Testis (tissue), 3 donors: ENCODE results near the gene RASSF7. TPM values are rescaled to one million over a fixed set of nuclear protein-coding genes. Genes with fewer than 3 reads are reported as not detected.

Experiments
- DNase-seq: peaks from one replicate; pipeline ENCODE4 v3.0.0-alpha.2; 2019
- H3K27ac ChIP-seq, 2 donors: fragments of 200-600 bp; sonication (generic); one replicate each; pipeline ENCODE4 v1.5.1; 2019
- H3K27me3 ChIP-seq: fragments of 200-600 bp; sonication (generic); one replicate; pipeline ENCODE4 v1.5.1; 2019
- H3K36me3 ChIP-seq: fragments of 200-600 bp; sonication (generic); one replicate; pipeline ENCODE4 v1.5.1; 2017; ENCODE audit warnings: low read depth; ENCODE audit errors: missing control alignments
- H3K4me1 ChIP-seq: fragments of 200-600 bp; sonication (generic); one replicate; pipeline ENCODE4 v1.5.1; 2019
- H3K4me3 ChIP-seq, 2 donors: fragments of 200-600 bp; sonication (generic); one replicate each; pipeline ENCODE4 v1.5.1; 2017 to 2019
- H3K9me3 ChIP-seq: fragments of 200-600 bp; sonication (generic); one replicate; pipeline ENCODE4 v1.5.1; 2017
- POLR2A ChIP-seq: fragments of 450-650 bp; IDR thresholded peaks from one replicate; pipeline ENCODE4 v1.6.1; 2017; ENCODE audit warnings: antibody characterized with exemption, mild to moderate bottlenecking, moderate library complexity
- WGBS, 2 donors: methylation state at CpG; one replicate each; pipeline ENCODE4 v1.1.5; 2018; 5-methylcytosine and 5-hydroxymethylcytosine counted together
- intact Hi-C: fragments of 100-400 bp; cut with DNase I; formaldehyde crosslinking; loops from one replicate; pipeline ENCODE4 v1.15.1; 2023; ENCODE audit warnings: low total_unique reads
- polyA plus RNA-seq: library from polyadenylated mRNA; stranded (reverse); fragments of 350-450 nt; fragmentation: Illumina TruSeq; extraction: RNeasy Lipid Tissue Mini Kit (QIAGEN cat#74804); gene quantifications from one replicate; pipeline ENCODE4 v1.2.3, GENCODE V29; 2014; ENCODE audit warnings: low read depth, low replicate concordance; ENCODE audit not compliant: insufficient read depth
- total RNA-seq, 2 donors: library from RNA; depleted of rRNA; stranded (reverse); fragments of >200 nt; gene quantifications; one replicate each; pipeline ENCODE4 v1.2.3, GENCODE V29; 2016
- TF ChIP-seq, protein P1 (sequence below), 3 experiments: fragments of 450-650 bp in 2 of 3; fragments of 200-600 bp in 1 of 3; sonication (generic) in 1 of 3; IDR thresholded peaks; one replicate each; pipeline ENCODE4 v1.5.1; 2016 to 2019; ENCODE audit warnings: antibody characterized with exemption in 3 of 3, mild to moderate bottlenecking in 2 of 3, moderate library complexity in 1 of 3

Gene RASSF7
- total and polyA plus RNA-seq, 3 donors from 2014 or later, result 13.2 to 35.7 (median 22.0) TPM

- Histone ChIP-seq H3K36me3 (no peaks in the 10 kb centered on the region), H3K27ac (no peak overlapping the region), H3K27me3 (no peaks in the 10 kb centered on the region), H3K4me3 (no peak overlapping the region), H3K4me1 (peaks cover 12% of the 10 kb centered on the region), H3K9me3 (no peaks in the 10 kb centered on the region)
- DNase-seq, result no peak
- 79 to 100% methylated on average over 2 to 24 of the region's 24 CpGs for WGBS, 2 donors
- no peak for TF ChIP-seq POLR2A
- TF ChIP-seq, protein P1, sequence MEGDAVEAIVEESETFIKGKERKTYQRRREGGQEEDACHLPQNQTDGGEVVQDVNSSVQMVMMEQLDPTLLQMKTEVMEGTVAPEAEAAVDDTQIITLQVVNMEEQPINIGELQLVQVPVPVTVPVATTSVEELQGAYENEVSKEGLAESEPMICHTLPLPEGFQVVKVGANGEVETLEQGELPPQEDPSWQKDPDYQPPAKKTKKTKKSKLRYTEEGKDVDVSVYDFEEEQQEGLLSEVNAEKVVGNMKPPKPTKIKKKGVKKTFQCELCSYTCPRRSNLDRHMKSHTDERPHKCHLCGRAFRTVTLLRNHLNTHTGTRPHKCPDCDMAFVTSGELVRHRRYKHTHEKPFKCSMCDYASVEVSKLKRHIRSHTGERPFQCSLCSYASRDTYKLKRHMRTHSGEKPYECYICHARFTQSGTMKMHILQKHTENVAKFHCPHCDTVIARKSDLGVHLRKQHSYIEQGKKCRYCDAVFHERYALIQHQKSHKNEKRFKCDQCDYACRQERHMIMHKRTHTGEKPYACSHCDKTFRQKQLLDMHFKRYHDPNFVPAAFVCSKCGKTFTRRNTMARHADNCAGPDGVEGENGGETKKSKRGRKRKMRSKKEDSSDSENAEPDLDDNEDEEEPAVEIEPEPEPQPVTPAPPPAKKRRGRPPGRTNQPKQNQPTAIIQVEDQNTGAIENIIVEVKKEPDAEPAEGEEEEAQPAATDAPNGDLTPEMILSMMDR (IDR thresholded peaks at IDR 0.05), result no peak
- intact Hi-C loops, result loop anchor here (10.0 kb wide), 1 partner anchor 167 kb away; no protein-coding TSS in a partner anchor
Measured at GRCh38 chr11:557328-558132, 3.2 kb upstream of the RASSF7 start.

DNA sequence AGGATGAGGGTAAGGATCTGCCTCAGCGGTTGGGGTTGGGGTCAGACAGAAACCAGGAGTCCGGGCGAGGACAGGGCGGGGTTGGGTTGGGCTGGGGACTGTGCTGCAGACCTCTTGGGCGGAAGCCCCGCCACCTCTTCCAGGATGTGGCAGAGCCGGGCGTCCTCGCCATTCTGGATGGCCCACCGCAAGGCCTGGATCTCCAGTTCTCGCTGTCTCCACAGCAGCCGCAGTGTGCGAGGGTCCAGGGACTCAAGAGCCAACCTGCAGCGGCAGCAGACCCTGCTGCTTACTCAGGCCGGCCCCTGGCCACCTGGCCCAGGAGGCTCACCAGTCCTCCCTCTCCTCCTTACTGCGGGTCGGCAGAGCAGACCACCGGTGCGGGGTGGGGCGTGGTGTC is 2.3 kb upstream of the RASSF7 start:
- no peaks in the 10 kb centered on the region for H3K36me3 ChIP-seq
- H3K4me1 ChIP-seq, result peaks cover 12% of the 10 kb centered on the region
- intact Hi-C loops, result loop anchor here (10.0 kb wide), 1 partner anchor 166 kb away; no protein-coding TSS in a partner anchor
- no peak for DNase-seq
- H3K4me3 ChIP-seq, result no peak overlapping the region
- 87 to 89% methylated on average over 16 to 17 of the region's 20 CpGs for WGBS, 2 donors
- H3K27me3 ChIP-seq, result no peaks in the 10 kb centered on the region
- H3K27ac ChIP-seq, result no peak overlapping the region
- TF ChIP-seq POLR2A, result no peak
- TF ChIP-seq, protein P1 (IDR thresholded peaks at IDR 0.05), result no peak
- no peaks in the 10 kb centered on the region for H3K9me3 ChIP-seq

DNA sequence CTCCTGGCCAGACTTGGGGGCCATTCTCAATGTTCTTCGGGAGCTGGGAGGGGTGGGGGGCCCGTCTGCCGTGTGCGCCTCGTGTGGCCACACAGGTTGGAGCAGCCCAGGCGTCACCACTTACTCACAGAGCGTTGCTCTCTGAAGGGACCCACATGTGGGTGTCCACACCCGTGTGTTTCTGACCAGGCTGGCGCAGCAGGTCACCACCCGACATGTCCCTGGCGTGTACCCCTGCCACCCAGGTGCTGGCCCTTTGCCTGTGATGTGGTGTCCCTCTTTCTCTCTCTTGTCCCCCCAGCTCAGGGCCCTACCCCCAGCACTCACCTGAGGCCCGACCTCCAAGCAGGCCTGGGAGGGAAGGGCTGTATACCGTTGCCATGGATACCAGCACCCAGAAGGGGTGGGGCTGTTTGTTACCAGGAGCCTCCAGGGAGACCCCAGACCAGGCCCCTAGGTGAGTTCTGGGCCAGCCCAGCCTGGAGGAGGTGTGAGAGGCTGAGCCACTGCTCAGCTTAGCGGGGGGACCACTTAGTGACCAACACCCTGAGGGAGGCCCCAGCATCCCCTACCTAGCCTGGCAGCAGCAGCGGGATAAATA is 1.6 kb upstream of the RASSF7 start:
- Histone ChIP-seq H3K4me3 (no peak overlapping the region), H3K9me3 (no peaks in the 10 kb centered on the region), H3K36me3 (no peaks in the 10 kb centered on the region), H3K27me3 (no peaks in the 10 kb centered on the region), H3K4me1 (peaks cover 12% of the 10 kb centered on the region), H3K27ac (no peak overlapping the region)
- no peak for DNase-seq
- WGBS, 2 donors, result 82 to 94% methylated on average over 2 to 15 of the region's 15 CpGs
- TF ChIP-seq POLR2A, result no peak
- intact Hi-C loops, result loop anchor here (10.0 kb wide), 1 partner anchor 166 kb away; no protein-coding TSS in a partner anchor

DNA sequence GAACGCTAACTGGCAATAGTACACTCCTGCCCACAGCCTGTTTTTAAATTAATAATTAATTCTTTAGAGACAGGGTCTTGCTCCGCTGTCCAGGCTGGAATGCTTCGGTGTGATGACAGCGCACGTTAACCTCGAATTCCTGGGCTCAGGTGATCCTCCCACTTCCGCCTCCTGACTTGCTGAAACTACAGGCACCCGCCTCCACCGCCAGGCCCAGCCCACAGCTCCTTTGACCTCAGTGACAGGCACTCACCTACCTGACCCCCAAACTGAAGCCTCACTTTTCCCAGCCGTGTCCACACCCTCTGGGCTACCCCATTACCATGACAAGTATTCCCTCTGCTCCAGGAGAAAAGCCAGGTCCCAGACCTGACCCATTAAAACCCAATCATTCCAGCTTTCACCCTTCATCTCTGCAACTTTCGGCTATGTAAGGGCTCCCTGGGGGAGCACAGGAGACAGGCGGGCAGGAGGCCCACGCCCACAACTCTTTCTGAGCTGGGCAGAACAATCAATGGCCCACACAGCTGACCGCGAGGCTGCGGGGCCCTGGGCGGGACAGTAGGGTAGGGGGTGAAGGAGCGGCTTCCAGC is 962 bp upstream of the RASSF7 start:
- Histone ChIP-seq H3K9me3 (no peaks in the 10 kb centered on the region), H3K27ac (no peak overlapping the region), H3K27me3 (no peaks in the 10 kb centered on the region), H3K4me1 (peaks cover 5% of the 10 kb centered on the region), H3K4me3 (peak overlapping the region; percentile 67 to 69), H3K36me3 (no peaks in the 10 kb centered on the region)
- no peak for TF ChIP-seq POLR2A
- TF ChIP-seq, protein P1 (IDR thresholded peaks at IDR 0.05), result no peak
- intact Hi-C loops, result loop anchor here (10.0 kb wide), 1 partner anchor 165 kb away; no protein-coding TSS in a partner anchor
- DNase-seq, result no peak
- WGBS, 2 donors, result 77 to 78% methylated on average over 10 to 18 of the region's 18 CpGs
